Measurements from ENCODE around the gene FBRSL1. TPM values are rescaled to one million over a fixed set of nuclear protein-coding genes. Genes with fewer than 3 reads are reported as not detected.

FBRSL1 gene
- total RNA-seq, 1 experiment from 2014 or later, result 124 TPM

- RAD21 ChIA-PET (ENCODE audit: low non-redundant PET in 1 of 2, low total read pairs in 2 of 2, uncharacterized antibody in 2 of 2, unreplicated experiment in 2 of 2), result interaction anchor here in 1 of 2 experiments (0.6 kb wide), 1 partner anchor 12 kb away, joined by 3 read pairs; no protein-coding TSS in a partner anchor
- TF ChIP-seq FOSL1 (IDR thresholded peaks at IDR 0.05; ENCODE audit: low read depth) (no peak), EGR1 (IDR thresholded peaks at IDR 0.05; ENCODE audit: low read depth) (no peak), POLR2A (IDR thresholded peaks at IDR 0.05; ENCODE audit: borderline replicate concordance, extremely low read depth, insufficient read depth, insufficient read length) (no peak), SP1 (IDR thresholded peaks at IDR 0.05; ENCODE audit: low read depth) (peak; percentile 96), CBX3 (IDR thresholded peaks at IDR 0.05; ENCODE audit: low read depth) (peak; percentile 88), ZBTB33 (IDR thresholded peaks at IDR 0.05; ENCODE audit: extremely low read depth, insufficient replicate concordance, low read length) (peak; percentile 45), REST (IDR thresholded peaks at IDR 0.05; ENCODE audit: low read depth) (no peak), POLR2AphosphoS5 (IDR thresholded peaks at IDR 0.05; ENCODE audit: low read depth, low read length) (peak; percentile 63), ELF1 (IDR thresholded peaks at IDR 0.05; ENCODE audit: borderline replicate concordance, low read depth) (no peak), SIN3A (IDR thresholded peaks at IDR 0.05; ENCODE audit: low read depth) (no peak), MAX (IDR thresholded peaks at IDR 0.05) (0 out of 2 replicates have a peak, but pooled peaks have one; percentile 48), ZFX (IDR thresholded peaks at IDR 0.05) (no peak), ZNF274 (IDR thresholded peaks at IDR 0.05; ENCODE audit: low read depth, low read length) (no peak), YY1 (IDR thresholded peaks at IDR 0.05; ENCODE audit: extremely low read depth, insufficient replicate concordance, low read depth, low read length) (no peak), CTCF (IDR thresholded peaks at IDR 0.05 in 2 of 3, conservative IDR thresholded peaks at IDR 0.05 in 1 of 3; ENCODE audit: borderline replicate concordance in 1 of 3, insufficient read depth in 1 of 3, low read depth in 2 of 3, low read length in 2 of 3) (no peak), JUND (IDR thresholded peaks at IDR 0.05) (peak; percentile 82), TCF7L2 (IDR thresholded peaks at IDR 0.05; ENCODE audit: borderline replicate concordance, extremely low read depth, insufficient read depth, insufficient read length) (peak; percentile 84), ATF3 (IDR thresholded peaks at IDR 0.05) (no peak), RAD21 (IDR thresholded peaks at IDR 0.05; ENCODE audit: low read depth) (no peak)
Observed at GRCh38 chr12:132445884-132446632, 43.9 kb upstream of the FBRSL1 start.

More at GRCh38 chr12:132445884-132446632, 43.9 kb upstream of the FBRSL1 start:
- Histone ChIP-seq H3K36me3 (ENCODE audit: control insufficient read depth in 1 of 2, insufficient read depth in 2 of 2, low read length in 2 of 2) (no peaks in the 10 kb centered on the region), H3K9me3 (ENCODE audit: control insufficient read depth in 1 of 2, insufficient read depth in 1 of 2, low read depth in 1 of 2, low read length in 2 of 2) (no peaks in the 10 kb centered on the region; a peak in 1 of 4 replicates), H3K27ac (ENCODE audit: low read depth, low read length) (peak overlapping the region; percentile 50), H3K9ac (ENCODE audit: low read length) (peak overlapping the region; percentile 82), H3K27me3 (ENCODE audit: insufficient read depth, low read length) (no peaks in the 10 kb centered on the region), H4K20me1 (ENCODE audit: insufficient read depth) (no peaks in the 10 kb centered on the region), H3K4me2 (ENCODE audit: low read length) (peak overlapping the region; percentile 90), H2AFZ (ENCODE audit: low read depth, low read length, poor library complexity, severe bottlenecking) (peak overlapping the region; percentile 69), H3K79me2 (ENCODE audit: insufficient read depth, low read length) (no peaks in the 10 kb centered on the region), H3K4me1 (ENCODE audit: control insufficient read depth in 1 of 2, insufficient read depth in 2 of 2, low read length in 2 of 2) (peaks cover 0 to 13% of the 10 kb centered on the region in 2 experiments; a peak in 2 of 4 replicates), H3K9me2 (ENCODE audit: insufficient read depth) (no peaks in the 10 kb centered on the region), H3K4me3 (replicated peaks in 1 of 2; ENCODE audit: low read depth in 1 of 2, low read length in 2 of 2) (peak overlapping the region; percentile 93)
- intact Hi-C loops (cut with micrococcal nuclease), result loop anchor here (1.0 kb wide), 1 partner anchor 44 kb away; the partner anchor contains the start of gene FBRSL1
- ChIA-PET CTCF (no interaction called here), POLR2A (no interaction called here)
- no TSS peak for BruUV-seq (replicated peaks)
- peak; percentile 93 for DNase-seq (ENCODE audit: low read depth, low spot score)
- ATAC-seq, result peak; percentile 88
